ENCODE data around the gene RPL11.

GRCh38 chr1:23699280-23700179, 7.9 kb downstream of the RPL11 start:
- TF ChIP-seq CTCF (optimal IDR thresholded peaks at IDR 0.05 in 1 of 3, IDR thresholded peaks at IDR 0.05 in 1 of 3, conservative IDR thresholded peaks at IDR 0.05 in 1 of 3; ENCODE audit: extremely low read depth in 1 of 3, insufficient read depth in 2 of 3, low read length in 3 of 3) (no peak), EZH2 (IDR thresholded peaks at IDR 0.05; ENCODE audit: low read length) (no peak)

Measured in keratinocyte (primary cell).